Measurements from ENCODE around the gene TNPO2.

DNA sequence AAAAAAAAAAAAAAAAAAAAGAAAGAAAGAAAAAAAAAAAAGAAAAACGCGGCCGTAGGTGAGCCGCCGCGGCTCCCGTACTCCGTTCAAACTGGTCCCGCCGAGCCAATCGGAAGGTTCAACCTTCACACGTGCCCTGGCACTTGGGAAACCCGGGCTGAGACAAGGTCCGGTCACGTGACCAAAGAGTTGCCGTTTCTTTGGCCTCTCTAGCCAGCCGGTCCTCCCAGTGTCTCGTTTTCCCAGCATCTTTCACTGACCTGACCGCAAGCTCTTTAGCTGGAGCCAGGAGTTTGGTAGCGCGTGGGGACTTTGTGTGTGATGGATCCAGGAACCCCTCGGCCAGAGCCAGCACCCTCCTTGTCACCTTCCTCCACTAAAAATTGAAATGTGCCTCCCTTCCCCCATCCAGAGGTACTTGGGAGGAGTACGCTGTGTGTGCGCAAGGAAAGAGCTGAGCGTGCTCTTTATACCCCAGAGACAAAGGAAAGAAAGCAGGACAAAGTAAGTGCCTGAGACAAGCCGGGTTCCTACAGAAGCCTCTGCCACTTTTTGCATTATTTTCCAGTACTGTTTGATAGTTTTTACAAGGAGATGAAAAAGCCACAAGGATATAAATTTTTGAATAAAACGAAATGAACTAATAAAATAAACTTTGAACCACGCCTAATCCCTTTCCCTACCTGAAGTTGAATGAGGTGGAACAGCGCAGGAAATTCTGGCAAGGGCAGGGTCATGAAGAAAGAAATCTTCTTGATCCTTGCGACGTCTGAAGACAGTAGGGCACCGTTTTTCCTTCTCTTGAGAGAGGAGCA is 959 bp downstream of the TNPO2 start:
- TF ChIP-seq POLR2A (IDR thresholded peaks at IDR 0.05; ENCODE audit: low read depth, low read length) (peak; percentile 49; the same call in 1 of the 2 replicates), TAF1 (IDR thresholded peaks at IDR 0.05; ENCODE audit: borderline replicate concordance, low read depth, low read length) (peak; percentile 58; the same call in 1 of the 2 replicates), POLR2AphosphoS5 (IDR thresholded peaks at IDR 0.05; ENCODE audit: low read depth, low read length) (peak; percentile 54)

Measured in GM12892 (cell line).